ENCODE results near the gene CCDC97. TPM values are rescaled to one million over a fixed set of nuclear protein-coding genes. Genes with fewer than 3 reads are reported as not detected.

Gene CCDC97
- total RNA-seq, 1 donor from 2014 or later, result 30.3 TPM

DNA sequence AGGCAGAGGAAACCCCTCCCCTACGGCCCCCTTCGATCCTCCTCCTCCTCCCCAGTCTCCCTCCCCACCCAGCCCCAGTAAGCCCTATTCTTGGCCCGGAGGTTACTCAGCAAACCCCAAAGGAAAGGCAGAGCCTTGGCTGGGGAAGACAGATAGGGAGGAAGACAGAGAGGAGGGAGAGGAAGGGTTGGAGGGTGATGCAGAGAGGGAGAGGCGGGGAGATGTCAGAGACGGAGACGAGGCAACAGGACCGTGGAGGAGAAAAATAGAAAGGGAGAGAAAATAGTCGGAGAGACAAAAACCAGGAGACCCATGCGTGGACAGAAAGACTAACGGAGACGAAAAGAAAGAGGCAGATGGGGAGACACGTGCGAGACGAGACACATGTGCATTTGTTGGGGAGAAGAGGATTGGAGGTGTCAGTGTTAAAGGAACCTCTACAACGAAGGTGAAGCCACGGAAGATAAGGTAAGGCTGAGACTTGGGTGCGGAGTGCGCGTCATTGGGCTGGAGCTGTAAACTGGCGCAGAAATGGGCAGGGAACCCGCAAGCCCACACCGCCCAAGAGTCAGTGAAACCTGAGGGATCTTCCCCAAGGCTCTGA lies 40.9 kb downstream of the CCDC97 start:
- ATAC-seq (no peak), DNase-seq (no peak)
- Histone ChIP-seq H3K27me3 (ENCODE audit: low read depth) (no peaks in the 10 kb centered on the region), H3K9me3 (no peaks in the 10 kb centered on the region), H3K4me3 (peak overlapping the region; percentile 88), H3K36me3 (peaks cover 26% of the 10 kb centered on the region), H3K27ac (peak overlapping the region; percentile 84), H3K4me1 (peaks cover 44% of the 10 kb centered on the region)
- TF ChIP-seq, protein P1, sequence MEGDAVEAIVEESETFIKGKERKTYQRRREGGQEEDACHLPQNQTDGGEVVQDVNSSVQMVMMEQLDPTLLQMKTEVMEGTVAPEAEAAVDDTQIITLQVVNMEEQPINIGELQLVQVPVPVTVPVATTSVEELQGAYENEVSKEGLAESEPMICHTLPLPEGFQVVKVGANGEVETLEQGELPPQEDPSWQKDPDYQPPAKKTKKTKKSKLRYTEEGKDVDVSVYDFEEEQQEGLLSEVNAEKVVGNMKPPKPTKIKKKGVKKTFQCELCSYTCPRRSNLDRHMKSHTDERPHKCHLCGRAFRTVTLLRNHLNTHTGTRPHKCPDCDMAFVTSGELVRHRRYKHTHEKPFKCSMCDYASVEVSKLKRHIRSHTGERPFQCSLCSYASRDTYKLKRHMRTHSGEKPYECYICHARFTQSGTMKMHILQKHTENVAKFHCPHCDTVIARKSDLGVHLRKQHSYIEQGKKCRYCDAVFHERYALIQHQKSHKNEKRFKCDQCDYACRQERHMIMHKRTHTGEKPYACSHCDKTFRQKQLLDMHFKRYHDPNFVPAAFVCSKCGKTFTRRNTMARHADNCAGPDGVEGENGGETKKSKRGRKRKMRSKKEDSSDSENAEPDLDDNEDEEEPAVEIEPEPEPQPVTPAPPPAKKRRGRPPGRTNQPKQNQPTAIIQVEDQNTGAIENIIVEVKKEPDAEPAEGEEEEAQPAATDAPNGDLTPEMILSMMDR (IDR thresholded peaks at IDR 0.05), result no peak
- intact Hi-C loops (cut with DNase I), result no loop called here

DNA sequence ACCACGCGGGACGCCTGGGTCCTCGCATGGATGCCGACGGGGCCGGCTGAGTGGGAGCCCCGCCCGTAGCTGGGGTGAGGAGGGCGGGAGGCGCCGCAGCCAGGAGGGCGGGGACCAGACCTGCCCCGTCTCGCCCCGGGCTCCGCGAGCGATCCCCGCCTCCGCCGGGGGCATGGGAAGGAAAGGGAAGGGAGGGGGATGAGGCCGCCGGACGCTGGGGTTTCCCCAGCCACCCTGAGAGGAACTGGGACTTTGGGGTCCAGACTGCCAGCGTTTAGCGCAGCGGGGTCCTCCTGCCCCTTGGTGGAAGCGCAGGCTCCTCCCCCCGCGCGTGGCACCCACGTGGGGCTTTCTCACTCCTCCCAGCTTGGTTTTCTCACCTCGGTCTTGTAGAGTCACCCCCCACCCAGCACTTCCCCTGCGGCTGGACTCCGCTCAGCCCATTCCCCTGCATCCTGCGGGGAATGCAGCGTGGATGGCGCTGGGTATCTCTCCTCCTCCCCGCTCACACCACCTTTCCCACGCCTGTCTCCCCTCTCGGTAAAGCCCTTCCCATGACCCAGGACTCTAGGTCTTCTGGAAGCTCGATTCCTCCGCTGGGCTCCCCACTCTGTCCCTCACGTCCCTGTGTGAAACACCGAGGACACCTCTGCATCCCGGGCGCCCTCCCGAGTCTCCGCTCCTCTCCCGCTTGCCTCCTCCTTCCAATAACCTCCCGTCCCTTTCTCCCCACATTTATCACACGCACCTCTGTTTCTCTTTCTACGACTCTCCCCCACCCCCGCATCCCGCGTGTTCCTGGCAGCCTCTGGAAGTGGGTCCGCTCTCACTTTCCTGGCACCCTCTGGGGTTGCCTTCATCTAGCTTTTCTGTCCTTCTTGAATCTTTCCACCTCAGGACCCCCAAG lies 41.6 kb downstream of the CCDC97 start:
- peak; percentile 70 to 71 for ATAC-seq
- TF ChIP-seq, protein P1 (IDR thresholded peaks at IDR 0.05), result no peak
- intact Hi-C loops (cut with DNase I), result no loop called here
- Histone ChIP-seq H3K4me3 (peak overlapping the region; percentile 88), H3K36me3 (peaks cover 19% of the 10 kb centered on the region), H3K9me3 (no peaks in the 10 kb centered on the region), H3K27ac (peak overlapping the region; percentile 84), H3K27me3 (ENCODE audit: low read depth) (no peaks in the 10 kb centered on the region), H3K4me1 (peaks cover 52% of the 10 kb centered on the region)
- peak; percentile 85 for DNase-seq

DNA sequence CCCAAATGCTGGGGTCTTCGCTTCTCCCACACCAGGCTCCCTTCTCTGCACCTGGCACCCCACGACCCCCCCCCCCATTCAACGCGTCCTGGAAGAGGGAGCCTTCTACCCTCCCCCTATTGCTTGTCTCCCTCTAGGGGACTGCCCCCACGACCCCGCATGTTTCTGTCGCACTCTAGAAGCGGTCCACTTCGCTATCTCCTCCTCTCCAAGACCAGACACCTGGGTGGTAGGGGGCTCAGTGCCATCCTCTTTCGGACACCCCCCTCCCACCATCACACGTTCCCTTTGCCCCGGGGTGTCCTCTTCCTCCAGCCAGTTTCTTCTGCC lies 42.3 kb downstream of the CCDC97 start:
- no peaks in the 10 kb centered on the region for H3K27me3 ChIP-seq (ENCODE audit: low read depth)
- DNase-seq, result no peak
- H3K4me1 ChIP-seq, result peaks cover 58% of the 10 kb centered on the region
- H3K4me3 ChIP-seq, result peak overlapping the region; percentile 88
- peaks cover 12% of the 10 kb centered on the region for H3K36me3 ChIP-seq
- intact Hi-C loops (cut with DNase I), result no loop called here
- TF ChIP-seq, protein P1 (IDR thresholded peaks at IDR 0.05), result no peak
- H3K9me3 ChIP-seq, result no peaks in the 10 kb centered on the region
- no peak for ATAC-seq
- peak overlapping the region; percentile 84 for H3K27ac ChIP-seq

DNA sequence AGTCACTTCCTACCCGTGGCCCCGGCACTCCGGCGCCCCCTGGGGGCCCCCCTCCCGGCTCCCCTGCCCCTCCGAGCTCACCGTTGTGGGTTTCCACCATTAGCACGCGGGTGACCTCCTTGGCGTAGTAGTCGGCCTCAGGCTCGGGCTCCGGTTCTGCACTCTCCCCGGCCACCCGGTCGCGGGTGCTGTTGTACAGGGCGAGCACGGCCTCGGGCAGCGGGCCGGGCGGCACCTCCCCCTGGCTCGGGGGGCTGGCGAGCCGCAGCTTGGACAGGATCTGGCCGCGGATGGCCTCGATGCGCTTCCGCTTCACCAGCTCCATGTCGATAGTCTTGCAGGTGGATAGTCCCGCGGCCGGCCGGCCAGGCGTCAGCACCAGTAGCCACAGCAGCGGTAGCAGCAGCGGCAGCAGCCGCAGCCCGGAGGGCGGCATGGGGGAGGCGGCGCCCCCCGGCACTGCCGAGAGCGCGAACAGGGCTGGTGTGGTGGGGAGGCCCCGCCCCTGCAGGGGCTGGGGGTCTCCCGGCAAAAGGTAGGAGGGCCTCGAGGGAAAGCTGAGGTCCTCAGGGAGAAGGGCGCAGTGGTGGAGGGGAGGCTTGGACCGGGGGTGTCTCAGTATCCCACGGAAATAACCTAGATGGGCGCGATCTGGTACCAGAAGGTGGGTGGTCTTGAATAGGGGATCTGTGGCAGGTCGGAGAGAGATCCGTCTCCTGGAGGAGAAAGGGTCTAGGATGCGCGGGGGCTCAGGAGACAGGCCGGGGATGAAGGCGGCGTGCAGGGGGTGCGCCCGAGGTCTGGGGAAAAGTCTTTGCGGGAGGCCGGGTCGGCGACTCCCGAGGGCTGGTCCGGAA lies 42.9 kb downstream of the CCDC97 start:
- Histone ChIP-seq H3K4me1 (peaks cover 60% of the 10 kb centered on the region), H3K36me3 (peaks cover 6% of the 10 kb centered on the region), H3K9me3 (no peaks in the 10 kb centered on the region), H3K4me3 (peak overlapping the region; percentile 88), H3K27ac (peak overlapping the region; percentile 84), H3K27me3 (ENCODE audit: low read depth) (no peaks in the 10 kb centered on the region)
- ATAC-seq (peak; percentile 38 to 42), DNase-seq (peak; percentile 81)
- TF ChIP-seq, protein P1 (IDR thresholded peaks at IDR 0.05), result peak; percentile 62
- intact Hi-C loops (cut with DNase I), result no loop called here
